OCI-LY3 (cell line): Measurements from ENCODE around the gene CGB3.

Source experiments
- CTCF ChIP-seq: fragments of 200-600, 300-600 bp; sonication (generic); IDR thresholded peaks from 2 replicates; pipeline ENCODE4 v1.5.1; 2014; ENCODE audit warnings: antibody characterized with exemption, low read length, low read depth
- EZH2phosphoT487 ChIP-seq: fragments of 200-600 bp; shearing (Covaris generic); IDR thresholded peaks from 2 replicates; pipeline ENCODE4 v1.6.1; 2018; ENCODE audit warnings: antibody characterized with exemption, mixed run types, low read depth

- TF ChIP-seq EZH2phosphoT487: no peak
- TF ChIP-seq CTCF: no peak
These were observed 33.6 kb upstream of the CGB3 start, which contains the start of gene CGB7 for GRCh38 chr19:49057636-49058234.
